Mesodermal cell (in vitro differentiated cells): Measurements from ENCODE around the gene EDNRA.

Source experiments
- H3K27ac ChIP-seq: 2 replicates; pipeline ENCODE4 v1.7.0; 2013; ENCODE audit warnings: mild to moderate bottlenecking, low read depth, low read length, moderate library complexity; ENCODE audit not compliant: severe bottlenecking
- H3K36me3 ChIP-seq: 2 replicates; pipeline ENCODE4 v1.7.1; 2013; ENCODE audit warnings: mild to moderate bottlenecking, low read length, moderate library complexity; ENCODE audit not compliant: control insufficient read depth, insufficient read depth
- H3K4me1 ChIP-seq: one replicate; pipeline ENCODE4 v1.7.1; 2013; ENCODE audit warnings: mild to moderate bottlenecking, low read length; ENCODE audit not compliant: insufficient read depth, control insufficient read depth, poor library complexity, severe bottlenecking
- H3K4me3 ChIP-seq: 2 replicates; pipeline ENCODE4 v1.7.0; 2013; ENCODE audit warnings: low read length, control low read depth, mild to moderate bottlenecking; ENCODE audit not compliant: insufficient read depth, poor library complexity, severe bottlenecking; ENCODE audit errors: extremely low read depth
- H3K9me3 ChIP-seq: 2 replicates; pipeline ENCODE4 v1.7.1; 2013; ENCODE audit warnings: mild to moderate bottlenecking, low read length, moderate library complexity; ENCODE audit not compliant: control insufficient read depth
- WGBS, 2 experiments: methylation state at CpG; one replicate each; pipeline ENCODE4 v1.1.5; 2013; ENCODE audit warnings: missing lambda C conversion rate in 2 of 2; ENCODE audit not compliant: insufficient coverage in 2 of 2; 5-methylcytosine and 5-hydroxymethylcytosine counted together

EDNRA gene

DNA sequence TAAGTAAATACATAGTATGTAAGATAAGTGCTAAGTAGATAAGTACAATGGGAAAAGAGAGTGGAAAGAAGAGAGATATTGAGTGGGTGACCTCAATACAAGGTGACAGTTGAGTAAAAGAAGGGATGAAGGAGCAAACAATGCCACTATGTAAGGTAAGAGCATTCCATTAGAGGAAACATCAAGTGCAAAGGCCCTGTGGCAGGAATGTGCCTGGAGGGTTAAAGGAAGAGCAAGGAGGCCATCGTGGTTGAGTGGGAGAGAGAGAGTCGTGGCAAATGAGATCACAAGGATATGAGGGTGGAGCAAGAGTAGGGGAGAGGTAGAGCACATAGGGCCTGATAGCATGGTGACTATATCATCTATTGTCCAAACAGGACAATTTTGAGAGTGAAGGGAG lies 13.4 kb downstream of the EDNRA start:
- H3K4me3 ChIP-seq: no peak overlapping the region
- WGBS, 2 experiments: 60 to 80% methylated on average over 1 to 2 of the region's 2 CpGs
- H3K9me3 ChIP-seq: no peaks in the 10 kb centered on the region

DNA sequence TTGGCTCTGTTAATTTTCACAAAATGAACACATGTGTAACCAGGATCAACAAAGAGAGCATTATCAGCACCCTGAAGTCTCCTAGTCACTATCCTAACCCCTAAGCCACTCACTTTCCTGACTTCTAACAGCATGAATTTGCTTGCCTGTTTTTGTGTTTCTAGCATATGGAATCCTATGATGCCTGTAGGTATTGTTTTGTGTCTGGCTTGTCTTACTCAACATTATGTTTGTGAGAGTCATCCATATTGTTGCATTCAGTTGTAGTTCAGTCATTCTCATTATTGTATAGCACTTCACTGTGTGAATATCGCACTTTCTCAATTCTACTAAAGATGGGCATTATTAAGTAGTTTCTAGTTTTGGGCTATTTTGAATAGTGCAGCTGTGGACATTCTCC lies 15.6 kb downstream of the EDNRA start:
- WGBS, 2 experiments: no CpG with 5 or more reads among the region's 1 CpG
- H3K4me1 ChIP-seq: no peaks in the 10 kb centered on the region
- H3K4me3 ChIP-seq: no peak overlapping the region
- H3K9me3 ChIP-seq: no peaks in the 10 kb centered on the region
- H3K36me3 ChIP-seq: no peaks in the 10 kb centered on the region
- no peak overlapping the region for H3K27ac ChIP-seq

More for the DNA sequence above, 13.4 kb downstream of the EDNRA start:
- Histone ChIP-seq H3K36me3 (no peaks in the 10 kb centered on the region), H3K27ac (no peak overlapping the region), H3K4me1 (no peaks in the 10 kb centered on the region)

DNA sequence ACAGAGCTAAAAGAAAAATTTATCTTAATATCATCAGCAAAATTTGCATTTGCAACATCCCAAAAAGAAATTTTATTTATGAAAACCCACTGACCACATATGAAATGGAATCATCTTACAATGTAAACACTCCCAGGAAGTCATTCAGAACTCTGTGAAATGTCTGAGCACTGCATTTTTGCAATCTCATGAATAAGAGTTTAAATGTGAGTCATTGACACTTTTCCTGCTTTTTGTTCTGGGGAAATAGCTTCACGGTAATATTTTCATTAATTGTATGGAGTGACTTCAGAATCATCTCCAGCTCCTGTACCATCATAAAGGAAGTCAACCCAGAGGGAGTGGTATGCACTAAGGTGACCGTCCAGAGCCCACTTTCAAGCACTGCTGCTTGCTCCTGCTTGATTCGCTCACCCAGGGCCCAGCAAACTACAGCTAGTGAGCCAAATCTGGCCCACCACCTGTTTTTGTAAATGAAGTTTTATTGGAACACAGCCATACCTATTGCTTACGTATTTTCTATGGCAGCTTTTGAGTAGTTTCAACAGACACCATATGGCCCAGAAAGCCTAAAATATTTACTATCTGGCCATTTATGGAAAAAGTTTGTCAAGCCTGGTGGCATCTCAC lies 17.2 kb downstream of the EDNRA start:
- no peaks in the 10 kb centered on the region for H3K36me3 ChIP-seq
- no peaks in the 10 kb centered on the region for H3K9me3 ChIP-seq
- H3K4me3 ChIP-seq: no peak overlapping the region
- 72 to 94% methylated on average over 2 to 4 of the region's 4 CpGs for WGBS, 2 experiments
- no peak overlapping the region for H3K27ac ChIP-seq
- no peaks in the 10 kb centered on the region for H3K4me1 ChIP-seq

DNA sequence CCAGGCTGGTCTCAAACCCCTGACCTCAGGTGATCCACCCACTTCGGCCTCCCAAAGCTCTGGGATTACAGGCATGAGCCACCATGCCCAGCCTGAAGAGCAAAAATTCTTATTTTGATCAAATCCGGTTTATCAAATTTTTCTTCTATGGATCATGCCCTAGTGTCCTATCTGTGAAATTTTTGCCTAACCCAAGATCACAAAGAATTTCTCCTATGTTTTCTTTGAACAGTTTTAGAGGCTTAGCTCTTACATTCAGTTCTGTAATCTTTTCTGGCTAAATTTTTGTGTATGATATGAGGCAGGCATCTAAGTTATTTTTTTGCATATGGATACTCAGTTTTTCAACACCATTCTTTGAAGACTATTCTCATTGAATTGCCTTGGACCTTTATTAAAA lies 27.4 kb downstream of the EDNRA start:
- WGBS, 2 experiments: 93 to 95% methylated on average over 2 of the region's 2 CpGs
- no peaks in the 10 kb centered on the region for H3K36me3 ChIP-seq
- peaks cover 5% of the 10 kb centered on the region for H3K4me1 ChIP-seq
- H3K27ac ChIP-seq: no peak overlapping the region
- H3K9me3 ChIP-seq: no peaks in the 10 kb centered on the region
- no peak overlapping the region for H3K4me3 ChIP-seq

DNA sequence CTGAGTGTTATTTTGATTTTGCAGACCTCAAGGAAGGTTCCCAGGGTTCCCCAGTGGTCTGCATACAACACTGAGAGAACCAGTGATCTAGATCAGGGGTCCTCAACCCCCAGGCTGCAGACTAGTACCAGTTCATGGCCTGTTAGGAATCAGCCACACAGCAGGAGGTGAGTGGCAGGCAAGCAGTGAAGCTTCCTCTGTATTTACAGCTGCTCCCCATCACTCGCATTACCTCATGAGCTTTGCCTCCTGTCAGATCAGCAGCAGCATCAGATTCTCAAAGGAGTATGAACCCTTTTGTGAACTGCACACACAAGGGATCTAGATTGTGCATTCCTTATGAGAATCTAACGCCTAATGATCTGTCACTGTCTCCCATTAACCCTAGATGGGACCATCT lies 28.5 kb downstream of the EDNRA start:
- Histone ChIP-seq H3K36me3 (no peaks in the 10 kb centered on the region), H3K27ac (no peak overlapping the region), H3K9me3 (no peaks in the 10 kb centered on the region), H3K4me1 (peaks cover 5% of the 10 kb centered on the region), H3K4me3 (no peak overlapping the region)
- WGBS, 2 experiments: 60 to 80% methylated on average over 1 of the region's 2 CpGs

DNA sequence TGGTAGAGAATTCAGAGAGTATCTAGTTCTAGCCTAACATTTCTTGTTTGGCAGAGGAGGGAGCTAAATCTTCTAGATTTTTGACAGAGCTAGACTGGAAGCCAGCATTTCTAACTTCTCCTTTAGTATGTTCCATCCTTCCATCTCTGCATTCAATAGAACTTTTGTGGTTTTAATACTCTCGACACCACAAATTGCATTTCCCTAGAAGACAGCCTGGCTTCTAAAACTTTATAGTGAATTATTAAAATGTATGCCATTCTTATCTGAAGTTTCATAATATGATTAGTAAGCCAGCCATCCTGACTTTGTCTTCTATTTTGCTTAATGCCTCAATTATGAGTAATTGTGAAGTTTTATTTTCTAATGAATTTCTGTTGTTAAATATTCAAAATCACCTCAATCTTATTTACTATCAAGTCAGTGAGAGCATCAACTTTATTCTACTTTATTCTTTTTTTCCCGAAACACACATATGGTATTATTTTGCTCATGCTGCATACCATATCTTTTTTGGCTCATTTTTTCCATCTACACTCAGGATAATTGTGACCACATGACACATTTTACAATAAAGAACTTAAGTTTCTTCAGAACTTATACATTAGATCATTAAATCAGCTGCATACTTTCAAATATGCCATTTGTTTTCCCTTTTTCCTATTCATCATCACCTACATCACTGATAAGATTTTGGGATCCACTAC lies 30.2 kb downstream of the EDNRA start:
- Histone ChIP-seq H3K36me3 (no peaks in the 10 kb centered on the region), H3K9me3 (no peaks in the 10 kb centered on the region), H3K4me1 (peaks cover 5% of the 10 kb centered on the region), H3K4me3 (no peak overlapping the region), H3K27ac (no peak overlapping the region)
- WGBS, 2 experiments: 75 to 100% methylated on average over 1 of the region's 2 CpGs

DNA sequence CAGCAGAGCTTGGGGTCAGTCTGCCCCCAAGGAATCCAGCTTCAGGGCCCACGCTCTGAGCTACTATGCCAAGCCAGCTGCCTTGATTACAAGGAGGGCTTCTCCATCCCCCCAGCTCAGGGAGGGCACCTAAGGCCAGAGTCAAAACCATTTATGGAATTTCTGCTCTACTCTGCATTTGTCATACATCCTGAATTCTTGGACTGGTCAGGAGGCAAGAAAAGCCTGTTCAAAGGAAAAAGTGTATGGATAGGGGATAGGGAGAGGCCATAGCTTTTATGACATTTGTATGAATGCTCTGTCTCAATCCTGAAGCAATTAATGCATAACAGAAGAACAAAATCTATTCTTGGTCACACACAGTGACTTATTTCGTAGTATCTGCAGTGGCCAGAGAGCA lies 32.2 kb downstream of the EDNRA start:
- H3K9me3 ChIP-seq: no peaks in the 10 kb centered on the region
- 82 to 85% methylated on average over 1 to 2 of the region's 2 CpGs for WGBS, 2 experiments
- H3K4me3 ChIP-seq: no peak overlapping the region
- no peak overlapping the region for H3K27ac ChIP-seq
- peaks cover 5% of the 10 kb centered on the region for H3K4me1 ChIP-seq
- no peaks in the 10 kb centered on the region for H3K36me3 ChIP-seq

DNA sequence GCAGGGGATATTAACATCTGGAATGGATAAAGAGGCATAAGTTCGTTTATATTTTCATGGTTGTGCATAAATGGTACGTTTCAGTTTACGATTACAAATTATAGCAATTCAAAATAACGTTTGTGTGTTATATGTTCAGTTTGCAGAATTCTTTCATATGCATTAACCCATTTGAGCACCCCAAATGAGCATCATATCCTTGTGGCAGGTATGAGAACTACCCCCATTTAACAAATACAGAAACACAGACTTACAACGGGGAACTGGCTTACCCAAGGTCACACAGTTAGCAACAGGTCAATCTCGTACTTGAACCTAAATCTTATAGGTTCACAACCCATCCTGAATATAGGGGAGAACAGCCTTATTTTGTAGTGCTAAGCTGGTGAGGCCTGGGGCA lies 33.1 kb downstream of the EDNRA start:
- Histone ChIP-seq H3K4me3 (no peak overlapping the region), H3K36me3 (no peaks in the 10 kb centered on the region), H3K9me3 (no peaks in the 10 kb centered on the region), H3K27ac (no peak overlapping the region), H3K4me1 (peaks cover 5% of the 10 kb centered on the region)
- 100% methylated on average over 2 of the region's 6 CpGs; no CpG with 5 or more reads in 1 of the 2 experiments for WGBS, 2 experiments

DNA sequence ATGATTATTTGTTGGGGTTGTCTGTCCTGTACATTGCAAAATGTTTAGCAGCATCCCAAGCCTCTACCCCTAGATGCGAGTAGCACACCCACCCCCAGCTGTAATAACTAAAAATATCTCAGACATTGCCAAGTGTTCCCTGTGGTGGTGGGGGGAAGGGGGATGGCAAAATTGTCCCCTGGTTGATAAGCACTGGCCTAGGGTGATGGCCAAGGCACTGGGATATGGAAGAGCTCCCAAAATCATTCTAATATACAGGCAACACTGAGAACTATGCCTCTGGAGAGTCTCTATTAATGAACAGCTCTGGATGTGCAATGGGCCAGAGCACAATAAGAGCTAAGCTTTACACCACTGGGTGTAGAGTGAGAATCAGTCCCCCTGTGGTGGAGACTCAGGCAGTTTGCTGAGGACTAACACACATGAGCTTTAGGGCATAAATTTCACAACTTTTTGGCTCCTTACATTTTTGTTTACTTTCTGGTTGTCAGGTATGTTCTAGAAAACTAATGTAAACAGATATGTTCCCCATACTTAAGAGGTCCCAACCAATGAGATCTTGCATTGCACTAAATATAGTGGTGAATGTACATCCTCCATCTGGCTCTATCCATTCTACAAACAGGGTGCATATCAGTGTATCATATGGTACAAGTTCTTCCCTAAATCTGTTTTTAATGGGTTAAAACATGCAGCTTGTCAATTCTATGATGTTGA lies 34.5 kb downstream of the EDNRA start:
- H3K4me3 ChIP-seq: no peak overlapping the region
- H3K27ac ChIP-seq: no peak overlapping the region
- WGBS, 2 experiments: no CpG with 5 or more reads among the region's 1 CpG
- H3K9me3 ChIP-seq: no peaks in the 10 kb centered on the region
- no peaks in the 10 kb centered on the region for H3K36me3 ChIP-seq
- peaks cover 5% of the 10 kb centered on the region for H3K4me1 ChIP-seq

DNA sequence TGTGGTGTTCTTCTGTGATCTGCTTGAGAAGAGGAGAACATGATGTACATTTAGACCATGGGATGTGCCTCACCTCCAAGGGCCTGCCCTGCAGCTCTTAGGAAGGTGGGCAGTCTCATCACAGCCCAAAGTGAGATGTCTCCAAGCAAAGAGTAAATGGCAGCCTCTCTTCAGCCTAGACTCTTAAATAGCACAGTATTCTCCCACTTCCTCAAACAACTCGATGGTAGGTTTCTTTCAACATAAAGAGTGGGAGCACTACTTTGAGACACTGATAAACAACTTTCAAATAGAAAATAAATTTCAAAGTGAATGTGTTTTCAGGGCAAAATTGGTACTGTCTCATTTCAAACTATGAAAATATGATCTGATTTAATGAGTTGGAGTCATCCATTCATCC lies 35.2 kb downstream of the EDNRA start:
- Histone ChIP-seq H3K27ac (no peak overlapping the region), H3K36me3 (no peaks in the 10 kb centered on the region), H3K4me1 (peaks cover 5% of the 10 kb centered on the region), H3K4me3 (no peak overlapping the region), H3K9me3 (no peaks in the 10 kb centered on the region)
- WGBS, 2 experiments: no CpG with 5 or more reads among the region's 1 CpG

DNA sequence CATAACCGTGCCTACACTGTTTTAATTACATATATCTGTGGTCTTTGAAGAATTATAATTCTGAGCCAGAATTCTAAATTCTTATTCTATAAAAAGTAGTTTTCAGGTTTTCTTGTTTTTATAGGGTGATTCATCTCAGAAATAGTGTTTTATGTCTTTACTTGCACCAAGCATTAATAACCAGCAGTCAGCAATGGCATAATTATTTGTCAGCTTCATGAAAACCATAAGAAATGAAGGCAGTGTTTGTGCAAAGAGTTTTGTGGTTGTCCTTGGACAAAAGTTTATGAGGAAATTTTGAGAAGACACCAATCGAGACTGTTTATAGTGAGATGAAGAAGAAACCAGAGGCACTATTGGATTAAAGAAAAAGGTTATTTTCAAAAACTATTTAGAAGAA lies 37.2 kb downstream of the EDNRA start:
- H3K36me3 ChIP-seq: no peaks in the 10 kb centered on the region
- no peak overlapping the region for H3K4me3 ChIP-seq
- H3K27ac ChIP-seq: no peak overlapping the region
- H3K9me3 ChIP-seq: no peaks in the 10 kb centered on the region
- 88 to 100% methylated on average over 1 of the region's 2 CpGs for WGBS, 2 experiments
- peaks cover 2% of the 10 kb centered on the region for H3K4me1 ChIP-seq
